MM.1S (cell line): ENCODE measurements around the gene NAA60.

Source experiments
- CTCF ChIP-seq: fragments of 300-600 bp; sonication (generic); IDR thresholded peaks from 2 replicates; pipeline ENCODE4 v1.5.1; 2016; ENCODE audit warnings: antibody characterized with exemption, low read length, mixed read lengths
- EZH2 ChIP-seq: fragments of 300-600 bp; sonication (generic); optimal IDR thresholded peaks from 2 replicates; pipeline ENCODE3; 2017; ENCODE audit warnings: low read depth, mild to moderate bottlenecking, antibody characterized with exemption, low read length, mixed read lengths

- no peak for TF ChIP-seq EZH2
- TF ChIP-seq CTCF = no peak
Measured at GRCh38 chr16:3458278-3458851, 14.9 kb downstream of the NAA60 start.
